Suprapubic skin (tissue), 4 donors: ENCODE measurements around the gene KCNH4.

ENCODE experiments used
- EP300 ChIP-seq: sonication (generic); formaldehyde crosslinking; IDR thresholded peaks from one replicate; pipeline ENCODE4 v1.6.1; 2017; ENCODE audit warnings: antibody characterized with exemption
- POLR2A ChIP-seq, 2 donors: fragments of 450-650 bp; IDR thresholded peaks; one replicate each; pipeline ENCODE4 v1.6.1; 2017; ENCODE audit warnings: antibody characterized with exemption in 2 of 2, mild to moderate bottlenecking in 2 of 2, moderate library complexity in 2 of 2
- POLR2AphosphoS5 ChIP-seq, 3 donors: sonication (generic); formaldehyde crosslinking; IDR thresholded peaks; one replicate each; pipeline ENCODE4 v1.6.1; 2017; ENCODE audit warnings: antibody characterized with exemption in 3 of 3
- TF ChIP-seq, protein P1 (sequence below), 2 donors: fragments of 200-600 bp in 1 of 2; fragments of 450-650 bp in 1 of 2; sonication (generic) in 1 of 2; IDR thresholded peaks; one replicate each; pipeline ENCODE4 v1.5.1; 2016 to 2019; ENCODE audit warnings: antibody characterized with exemption in 2 of 2, mild to moderate bottlenecking in 1 of 2, moderate library complexity in 1 of 2

DNA sequence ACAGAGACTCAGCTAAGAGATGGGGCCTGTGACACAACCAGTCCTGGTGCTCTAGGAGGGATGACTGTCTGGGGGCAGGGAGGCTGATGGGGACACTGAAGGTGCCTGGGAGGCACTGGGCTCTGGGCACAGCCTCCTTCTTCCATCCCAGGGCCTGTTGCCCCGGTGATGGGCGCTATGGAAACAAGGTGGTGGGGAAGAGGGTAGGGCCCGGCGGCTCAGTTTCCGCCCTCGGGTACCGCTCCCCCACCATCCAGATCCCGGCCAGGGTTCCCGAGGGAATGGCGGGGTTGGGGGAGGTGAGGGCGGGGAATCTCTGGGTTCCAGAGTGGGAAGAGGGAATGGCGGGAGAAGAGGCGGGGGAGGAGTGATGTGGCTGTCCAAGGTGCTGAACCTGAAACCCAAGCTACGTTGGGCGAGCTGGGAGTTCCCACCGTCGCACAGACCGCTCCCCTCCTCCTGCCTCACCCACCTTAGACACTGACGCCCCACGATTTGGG is 981 bp downstream of the KCNH4 start:
- TF ChIP-seq, protein P1, sequence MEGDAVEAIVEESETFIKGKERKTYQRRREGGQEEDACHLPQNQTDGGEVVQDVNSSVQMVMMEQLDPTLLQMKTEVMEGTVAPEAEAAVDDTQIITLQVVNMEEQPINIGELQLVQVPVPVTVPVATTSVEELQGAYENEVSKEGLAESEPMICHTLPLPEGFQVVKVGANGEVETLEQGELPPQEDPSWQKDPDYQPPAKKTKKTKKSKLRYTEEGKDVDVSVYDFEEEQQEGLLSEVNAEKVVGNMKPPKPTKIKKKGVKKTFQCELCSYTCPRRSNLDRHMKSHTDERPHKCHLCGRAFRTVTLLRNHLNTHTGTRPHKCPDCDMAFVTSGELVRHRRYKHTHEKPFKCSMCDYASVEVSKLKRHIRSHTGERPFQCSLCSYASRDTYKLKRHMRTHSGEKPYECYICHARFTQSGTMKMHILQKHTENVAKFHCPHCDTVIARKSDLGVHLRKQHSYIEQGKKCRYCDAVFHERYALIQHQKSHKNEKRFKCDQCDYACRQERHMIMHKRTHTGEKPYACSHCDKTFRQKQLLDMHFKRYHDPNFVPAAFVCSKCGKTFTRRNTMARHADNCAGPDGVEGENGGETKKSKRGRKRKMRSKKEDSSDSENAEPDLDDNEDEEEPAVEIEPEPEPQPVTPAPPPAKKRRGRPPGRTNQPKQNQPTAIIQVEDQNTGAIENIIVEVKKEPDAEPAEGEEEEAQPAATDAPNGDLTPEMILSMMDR (IDR thresholded peaks at IDR 0.05) = no peak
- TF ChIP-seq POLR2AphosphoS5 (IDR thresholded peaks at IDR 0.05) (no peak), POLR2A (IDR thresholded peaks at IDR 0.05) (no peak), EP300 (no peak)
